CD4-positive, alpha-beta T cell (primary cell): ENCODE results near the gene HECTD4. TPM values are rescaled to one million over a fixed set of nuclear protein-coding genes. Genes with fewer than 3 reads are reported as not detected.

Experiments used
- ATAC-seq: fragments of 200-7000 bp; cut with Tn5 transposase; one replicate; pipeline ENCODE4 v1.10.0; 2022; ENCODE audit warnings: mild to moderate bottlenecking; ENCODE audit not compliant: poor library complexity
- CTCF ChIA-PET: fragments of 350-600 bp; sonication (Branson Sonifier 250); formaldehyde crosslinking; loops from one replicate; lab custom pipeline; 2021; ENCODE audit warnings: antibody characterized with exemption, inconsistent platforms; lab: Charles Lee
- POLR2A ChIA-PET: fragments of 350-600 bp; sonication (Branson Sonifier 250); formaldehyde crosslinking; loops from one replicate; lab custom pipeline; 2021; ENCODE audit warnings: antibody characterized with exemption, inconsistent platforms; lab: Charles Lee
- DNase-seq, 14 experiments: peaks; one replicate each; pipeline ENCODE4 v3.0.0-alpha.2; 2013 to 2020; ENCODE audit warnings: mixed read lengths in 2 of 14
- H3K27ac ChIP-seq, 2 donors: one replicate each; pipeline versions ENCODE4 v1.5.1 to v1.7.0; 2013; ENCODE audit warnings: low read length in 2 of 2, low read depth in 1 of 2, mild to moderate bottlenecking in 1 of 2
- H3K27me3 ChIP-seq, 2 experiments: 1 replicate in 1 of 2; 2 replicates in 1 of 2; pipeline versions ENCODE4 v1.6.1 to v1.7.0; 2013; ENCODE audit warnings: low read length in 2 of 2, control low read depth in 1 of 2, mild to moderate bottlenecking in 1 of 2, moderate library complexity in 1 of 2; ENCODE audit not compliant: insufficient read depth in 2 of 2, control insufficient read depth in 1 of 2
- H3K36me3 ChIP-seq: one replicate; pipeline ENCODE4 v1.6.1; 2013; ENCODE audit warnings: low read length, control low read depth; ENCODE audit not compliant: insufficient read depth
- H3K4me1 ChIP-seq: one replicate; pipeline ENCODE4 v1.6.1; 2013; ENCODE audit warnings: low read length, control low read depth; ENCODE audit not compliant: insufficient read depth
- H3K4me3 ChIP-seq: one replicate; pipeline ENCODE4 v1.5.1; 2013; ENCODE audit warnings: mild to moderate bottlenecking, low read length, moderate library complexity
- H3K9me3 ChIP-seq, 2 experiments: 1 replicate in 1 of 2; 2 replicates in 1 of 2; pipeline versions ENCODE4 v1.6.1 to v1.7.0; 2013; ENCODE audit warnings: low read length in 2 of 2, mild to moderate bottlenecking in 2 of 2, control low read depth in 1 of 2, moderate library complexity in 1 of 2; ENCODE audit not compliant: control insufficient read depth in 1 of 2, insufficient read depth in 1 of 2
- H3K27ac Mint-ChIP-seq: one replicate; pipeline ENCODE4 v1.8.0; 2020; ENCODE audit warnings: mixed read lengths
- H3K27me3 Mint-ChIP-seq: one replicate; pipeline ENCODE4 v1.8.0; 2021; ENCODE audit warnings: mixed read lengths
- H3K36me3 Mint-ChIP-seq: one replicate; pipeline ENCODE4 v1.8.0; 2021; ENCODE audit warnings: low read depth, mixed read lengths
- H3K4me1 Mint-ChIP-seq: one replicate; pipeline ENCODE4 v1.8.0; 2021; ENCODE audit warnings: low read depth, mixed read lengths
- H3K4me3 Mint-ChIP-seq: one replicate; pipeline ENCODE4 v1.8.0; 2020; ENCODE audit warnings: mild to moderate bottlenecking, mixed read lengths
- H3K9me3 Mint-ChIP-seq: one replicate; pipeline ENCODE4 v1.8.0; 2020; ENCODE audit warnings: mixed read lengths
- CTCF ChIP-seq: fragments of 200-600 bp; IDR thresholded peaks from one replicate; pipeline ENCODE4 v1.8.0; 2022; ENCODE audit warnings: antibody characterized with exemption, mild to moderate bottlenecking
- intact Hi-C, 2 experiments: fragments of 100-400 bp; cut with DNase I in 1 of 2; cut with micrococcal nuclease in 1 of 2; formaldehyde crosslinking; loops; one replicate each; pipeline versions ENCODE4 v1.15.1 to v1.9.0; 2023 to 2025; cut with DNase I, micrococcal nuclease
- total RNA-seq, 174 experiments: library from RNA in 2 of 174; stranded (reverse) in 2 of 174; gene quantifications; one replicate each; pipeline ENCODE4 v1.2.3 and lab custom pipeline; 2021 to 2026

Gene HECTD4
- total RNA-seq, 2 experiments from 2014 or later, result 40.2 to 43.3 TPM

- Mint-ChIP-seq H3K4me1 (peaks cover 27% of the 10 kb centered on the region), H3K36me3 (peaks cover 4% of the 10 kb centered on the region), H3K27me3 (no peaks in the 10 kb centered on the region), H3K4me3 (peak overlapping the region; percentile 98), H3K9me3 (no peaks in the 10 kb centered on the region), H3K27ac (peak overlapping the region; percentile 85)
- Histone ChIP-seq H3K9me3 (no peaks in the 10 kb centered on the region), H3K4me1 (peaks cover 19% of the 10 kb centered on the region), H3K27ac (no peak overlapping the region), H3K4me3 (peak overlapping the region; percentile 81), H3K36me3 (no peaks in the 10 kb centered on the region), H3K27me3 (no peaks in the 10 kb centered on the region)
- TF ChIP-seq CTCF, result no peak
- CTCF ChIA-PET, result no interaction called here
- intact Hi-C loops, result loop anchor here in 1 of 2 experiments (5.0 to 10.0 kb wide), 3 partner anchors 274 to 697 kb away; partner anchors contain the start of genes ACAD10, BRAP, ERP29 and NAA25
- ATAC-seq (peak; percentile 19), DNase-seq (peak in 11 of 14 experiments; percentile 3 to 77 (median 11))
- POLR2A ChIA-PET, result no interaction called here
These were observed 787 bp downstream of the HECTD4 start for GRCh38 chr12:112381406-112381882.

DNA sequence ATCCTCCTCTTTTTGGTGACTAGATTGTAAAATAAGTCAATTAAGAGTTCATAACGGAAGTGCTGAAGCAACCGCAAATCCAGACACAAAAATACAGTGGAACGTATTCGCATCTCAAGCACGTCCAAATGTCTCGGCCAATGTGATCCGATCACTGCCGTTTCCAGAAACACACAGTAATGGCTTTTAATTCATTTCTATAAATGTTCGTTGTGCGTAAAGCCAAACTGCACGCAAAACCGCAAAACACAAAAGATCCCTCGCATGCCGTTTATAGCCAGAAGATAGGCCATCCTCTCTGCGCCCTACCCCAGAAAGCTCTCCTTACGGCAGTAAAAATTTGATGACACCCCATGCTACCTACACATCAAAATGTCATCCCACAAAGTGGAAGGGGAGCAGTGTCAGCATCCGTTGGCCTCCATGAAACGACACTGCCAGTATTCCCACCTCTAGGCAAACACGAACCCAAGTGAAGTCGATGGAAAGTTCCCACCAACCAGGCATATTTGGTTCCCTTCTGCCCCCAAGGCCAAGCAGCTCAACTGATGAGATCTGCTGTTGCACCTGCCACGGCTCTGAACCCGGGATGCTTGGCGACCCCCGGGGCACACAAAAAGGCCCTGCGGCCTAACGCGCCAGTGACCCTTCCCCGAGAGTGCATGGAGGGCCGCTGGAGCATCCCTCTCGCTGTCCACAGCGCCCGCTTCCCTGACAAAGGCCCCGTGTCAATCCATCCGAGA, 1.4 kb downstream of the HECTD4 start:
- H3K27ac ChIP-seq, result no peak overlapping the region
- intact Hi-C loops, result loop anchor here in 1 of 2 experiments (5.0 to 10.0 kb wide), 3 partner anchors 274 to 696 kb away; partner anchors contain the start of genes ACAD10, BRAP, ERP29 and NAA25
- DNase-seq, result no peak
- Mint-ChIP-seq H3K9me3 (no peaks in the 10 kb centered on the region), H3K4me3 (peak overlapping the region; percentile 98), H3K4me1 (peaks cover 28% of the 10 kb centered on the region), H3K27ac (peak overlapping the region; percentile 85), H3K36me3 (peaks cover 4% of the 10 kb centered on the region), H3K27me3 (no peaks in the 10 kb centered on the region)
- POLR2A ChIA-PET, result no interaction called here
- no peaks in the 10 kb centered on the region for H3K9me3 ChIP-seq
- peak overlapping the region; percentile 81 for H3K4me3 ChIP-seq
- H3K4me1 ChIP-seq, result peaks cover 19% of the 10 kb centered on the region
- CTCF ChIA-PET, result no interaction called here
- no peaks in the 10 kb centered on the region for H3K27me3 ChIP-seq
- TF ChIP-seq CTCF, result no peak
- no peaks in the 10 kb centered on the region for H3K36me3 ChIP-seq
- ATAC-seq, result no peak

- DNase-seq (no peak), ATAC-seq (no peak)
- Histone ChIP-seq H3K27me3 (no peaks in the 10 kb centered on the region), H3K9me3 (no peaks in the 10 kb centered on the region), H3K4me3 (no peak overlapping the region), H3K27ac (no peak overlapping the region), H3K4me1 (no peaks in the 10 kb centered on the region), H3K36me3 (no peaks in the 10 kb centered on the region)
- no peaks in the 10 kb centered on the region for H3K9me3 Mint-ChIP-seq
- intact Hi-C loops, result no loop called here
- TF ChIP-seq CTCF, result no peak
- POLR2A ChIA-PET, result no interaction called here
- CTCF ChIA-PET, result no interaction called here
- H3K36me3 Mint-ChIP-seq, result no peaks in the 10 kb centered on the region
- H3K27ac Mint-ChIP-seq, result no peak overlapping the region
- H3K27me3 Mint-ChIP-seq, result no peaks in the 10 kb centered on the region
- H3K4me1 Mint-ChIP-seq, result peaks cover 24% of the 10 kb centered on the region
- no peak overlapping the region for H3K4me3 Mint-ChIP-seq
These were observed 7.1 kb downstream of the HECTD4 start for GRCh38 chr12:112375105-112375504.
